ENCODE results near the gene SS18L1. TPM values are rescaled to one million over a fixed set of nuclear protein-coding genes. Genes with fewer than 3 reads are reported as not detected.

The SS18L1 gene
- total and polyA plus RNA-seq, 11 donors: 6.5 to 12.4 (median 7.9) TPM

DNA sequence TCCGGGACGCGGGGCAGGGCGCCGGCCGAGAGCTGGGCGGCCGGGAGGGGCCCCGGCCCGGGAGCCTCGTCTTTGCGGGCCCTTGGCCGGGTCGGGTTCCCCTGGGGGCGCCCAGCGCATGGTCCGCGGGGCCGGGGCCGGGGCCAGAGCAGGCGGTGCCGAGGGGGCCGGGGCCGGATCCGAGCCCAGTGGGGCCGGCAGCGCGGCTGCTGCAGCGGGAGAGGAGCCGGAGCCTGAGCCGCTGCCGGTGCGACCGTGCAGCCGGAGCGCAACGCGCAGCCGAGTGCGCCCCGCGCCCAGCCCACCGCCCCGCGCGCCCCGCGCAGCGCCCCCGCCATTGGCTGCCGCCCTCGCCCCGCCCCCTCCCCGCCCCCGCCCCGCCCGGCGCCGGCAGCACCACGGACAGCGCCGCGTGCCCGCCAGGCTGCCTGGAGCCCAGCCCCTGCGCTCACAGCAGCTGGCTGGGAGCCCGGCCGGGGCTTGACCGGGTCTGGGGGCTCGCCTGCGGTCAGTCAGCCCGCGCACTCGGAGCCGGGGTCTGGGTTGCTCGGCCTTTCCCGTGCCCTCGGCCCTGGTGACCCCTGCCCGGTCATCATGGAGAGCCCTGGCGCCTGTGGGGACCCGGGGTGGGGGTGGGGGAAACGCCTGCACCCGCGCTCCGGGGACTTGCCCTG, 76.6 kb downstream of the SS18L1 start, which contains the start of gene HRH3:
HRH3 (minus strand) TSS at position 287 of the 674 bp plus-strand sequence. CDS start 308 bp downstream, outside the sequence.
- Histone ChIP-seq H3K4me1 (peaks cover 0 to 29% (median 10%) of the 10 kb centered on the region in 12 donors), H3K9me3 (no peaks in the 10 kb centered on the region), H3K4me3 (peak within 1 kb of the TSS in 11 of 12 donors; percentile 5 to 61 (median 32)), H3K27ac (no peak within 1 kb of the TSS), H3K27me3 (peaks cover 42 to 87% (median 69%) of the 10 kb centered on the region in 9 donors), H3K36me3 (no peaks in the 10 kb centered on the region)
- DNase-seq: peak in 1 of 5 donors; percentile 44
- 1 to 2% (median 1%) methylated on average over 10 to 84 of the region's 84 CpGs for WGBS, 4 donors
- ATAC-seq: peak in 3 of 4 donors; percentile 61 to 82 (median 68)
- intact Hi-C loops (cut with DNase I): no loop called here
- no peak for TF ChIP-seq POLR2A (IDR thresholded peaks at IDR 0.05)
- TF ChIP-seq, protein P1, sequence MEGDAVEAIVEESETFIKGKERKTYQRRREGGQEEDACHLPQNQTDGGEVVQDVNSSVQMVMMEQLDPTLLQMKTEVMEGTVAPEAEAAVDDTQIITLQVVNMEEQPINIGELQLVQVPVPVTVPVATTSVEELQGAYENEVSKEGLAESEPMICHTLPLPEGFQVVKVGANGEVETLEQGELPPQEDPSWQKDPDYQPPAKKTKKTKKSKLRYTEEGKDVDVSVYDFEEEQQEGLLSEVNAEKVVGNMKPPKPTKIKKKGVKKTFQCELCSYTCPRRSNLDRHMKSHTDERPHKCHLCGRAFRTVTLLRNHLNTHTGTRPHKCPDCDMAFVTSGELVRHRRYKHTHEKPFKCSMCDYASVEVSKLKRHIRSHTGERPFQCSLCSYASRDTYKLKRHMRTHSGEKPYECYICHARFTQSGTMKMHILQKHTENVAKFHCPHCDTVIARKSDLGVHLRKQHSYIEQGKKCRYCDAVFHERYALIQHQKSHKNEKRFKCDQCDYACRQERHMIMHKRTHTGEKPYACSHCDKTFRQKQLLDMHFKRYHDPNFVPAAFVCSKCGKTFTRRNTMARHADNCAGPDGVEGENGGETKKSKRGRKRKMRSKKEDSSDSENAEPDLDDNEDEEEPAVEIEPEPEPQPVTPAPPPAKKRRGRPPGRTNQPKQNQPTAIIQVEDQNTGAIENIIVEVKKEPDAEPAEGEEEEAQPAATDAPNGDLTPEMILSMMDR (IDR thresholded peaks at IDR 0.05): no peak

DNA sequence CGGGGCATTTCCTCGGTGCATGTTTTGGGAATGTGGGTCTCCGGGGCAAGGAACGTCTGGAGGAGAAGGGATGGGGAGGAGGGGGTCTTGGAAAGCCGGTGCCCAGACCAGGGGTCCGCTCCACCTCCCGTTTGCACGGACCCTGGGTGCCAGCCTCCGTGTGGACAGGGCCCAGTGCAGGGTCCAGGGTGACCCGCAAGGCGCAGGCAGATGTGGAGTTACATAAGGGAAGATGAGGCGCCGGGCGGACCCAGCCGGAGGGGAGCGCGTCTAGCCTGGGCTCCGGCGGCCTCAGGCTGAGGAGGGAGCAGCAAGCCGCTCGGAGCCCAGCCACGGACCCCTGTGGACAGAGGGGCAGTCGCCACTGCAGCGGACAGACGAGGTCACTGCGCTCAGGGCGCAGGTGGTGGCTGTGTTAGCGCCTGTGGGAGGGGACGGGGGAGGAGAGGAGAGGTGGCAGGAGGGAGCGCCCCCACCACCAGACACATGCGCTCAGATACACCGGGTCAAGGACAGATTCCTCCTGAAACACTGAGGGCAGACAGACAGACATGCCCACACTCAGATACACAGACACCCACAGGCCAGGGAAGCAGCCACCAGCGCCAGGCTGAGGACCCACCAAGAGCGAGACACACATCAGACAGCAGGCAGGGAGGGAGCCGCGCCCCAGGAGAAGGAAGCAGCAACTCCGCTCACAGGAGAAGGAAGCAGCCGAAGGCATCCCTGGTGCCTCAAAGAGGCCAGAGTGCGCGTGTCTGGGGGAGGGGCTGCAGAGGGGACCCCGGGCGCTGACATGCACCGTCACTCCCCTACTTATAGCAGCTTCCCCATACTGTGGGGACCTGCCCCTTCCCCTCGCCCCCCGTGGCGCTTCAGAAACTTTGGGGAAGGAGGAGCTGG, 77.3 kb downstream of the SS18L1 start:
- intact Hi-C loops (cut with DNase I): no loop called here

DNA sequence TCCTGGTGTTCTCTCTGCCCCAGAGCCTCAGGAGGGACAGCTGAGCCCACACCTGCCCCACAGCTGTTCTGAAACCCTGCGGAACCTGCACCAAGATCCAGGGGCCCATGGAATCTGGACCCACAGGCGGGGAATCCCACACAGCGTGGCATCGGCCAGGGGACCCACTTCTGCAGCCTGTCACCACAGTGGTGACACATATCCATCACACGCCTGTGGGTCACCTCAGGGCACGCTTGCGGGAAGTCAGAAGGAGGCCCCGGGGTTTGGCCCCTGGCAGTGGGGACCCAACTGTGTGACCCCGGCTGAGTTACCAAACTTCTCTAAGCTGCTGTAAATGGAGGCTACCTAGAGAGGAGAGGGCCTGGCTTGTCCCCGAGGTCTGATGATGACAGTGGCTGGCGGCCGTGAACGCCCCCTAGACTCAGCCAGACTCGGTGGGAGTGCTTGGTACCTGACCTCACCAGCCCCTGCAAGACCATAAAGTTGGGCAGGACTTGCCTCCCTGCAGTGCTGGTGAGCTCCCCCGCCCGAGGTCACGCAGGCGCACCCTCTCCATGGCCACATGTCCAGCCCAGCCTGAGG, 78.8 kb downstream of the SS18L1 start:
- DNase-seq (no peak), ATAC-seq (no peak)
- Histone ChIP-seq H3K27ac (no peak overlapping the region), H3K4me3 (no peak overlapping the region), H3K4me1 (peaks cover 0 to 29% (median 10%) of the 10 kb centered on the region in 12 donors), H3K9me3 (no peaks in the 10 kb centered on the region), H3K36me3 (no peaks in the 10 kb centered on the region), H3K27me3 (peaks cover 39 to 79% (median 53%) of the 10 kb centered on the region in 9 donors)
- intact Hi-C loops (cut with DNase I): no loop called here
- TF ChIP-seq, protein P1 (IDR thresholded peaks at IDR 0.05): no peak
- no peak for TF ChIP-seq POLR2A (IDR thresholded peaks at IDR 0.05)
- 83 to 89% (median 84%) methylated on average over 12 to 18 of the region's 18 CpGs for WGBS, 4 donors

More for the DNA sequence above, 77.3 kb downstream of the SS18L1 start:
- peaks cover 0 to 29% (median 10%) of the 10 kb centered on the region in 12 donors for H3K4me1 ChIP-seq
- H3K27me3 ChIP-seq: peaks cover 42 to 84% (median 66%) of the 10 kb centered on the region in 9 donors
- no peaks in the 10 kb centered on the region for H3K36me3 ChIP-seq
- no peak overlapping the region for H3K27ac ChIP-seq
- ATAC-seq (no peak), DNase-seq (no peak)
- WGBS, 4 donors: 2 to 6% (median 4%) methylated on average over 16 to 46 of the region's 46 CpGs
- TF ChIP-seq, protein P1 (IDR thresholded peaks at IDR 0.05): no peak
- no peak for TF ChIP-seq POLR2A (IDR thresholded peaks at IDR 0.05)
- peak overlapping the region in 8 of 12 donors; percentile 5 to 61 (median 36) for H3K4me3 ChIP-seq
- no peaks in the 10 kb centered on the region for H3K9me3 ChIP-seq
